Measurements from ENCODE around the gene IL6R. TPM values are rescaled to one million over a fixed set of nuclear protein-coding genes. Genes with fewer than 3 reads are reported as not detected.

IL6R gene
- total RNA-seq, 4 donors from 2014 or later = 271 to 435 (median 367) TPM

- H3K36me3 ChIP-seq = no peaks in the 10 kb centered on the region
- H3K9me3 ChIP-seq = no peaks in the 10 kb centered on the region
- no peak overlapping the region for H3K4me3 ChIP-seq
- in situ Hi-C loops (cut with MboI; ENCODE audit: low sequenced_read_pairs in 4 of 4) (loop anchor here (5.0 to 10.0 kb wide), 2 partner anchors 65 to 72 kb away; no protein-coding TSS in a partner anchor), intact Hi-C loops (cut with DNase I; ENCODE audit: low total_unique reads) (loop anchor here (1.0 to 5.0 kb wide), 3 partner anchors 66 to 607 kb away; no protein-coding TSS in a partner anchor)
- no peak overlapping the region for H3K27ac ChIP-seq
- ATAC-seq (peak; percentile 87 to 95), DNase-seq (peak in 1 of 2 donors; percentile 52)
- no peaks in the 10 kb centered on the region for H3K27me3 ChIP-seq
- TF ChIP-seq CTCF (IDR thresholded peaks at IDR 0.05 in 4 of 5, conservative IDR thresholded peaks at IDR 0.05 in 1 of 5) (peak; percentile 79 to 94 (median 88)), POLR2A (IDR thresholded peaks at IDR 0.05) (no peak)
- H3K4me1 ChIP-seq = peaks cover 0 to 11% of the 10 kb centered on the region in 2 donors
Observed at GRCh38 chr1:154479764-154480421, 74.8 kb downstream of the IL6R start.

GRCh38 chr1:154481053-154481452, 75.9 kb downstream of the IL6R start:
- DNase-seq (no peak), ATAC-seq (no peak)
- H3K4me3 ChIP-seq = no peak overlapping the region
- no peaks in the 10 kb centered on the region for H3K9me3 ChIP-seq
- H3K27me3 ChIP-seq = no peaks in the 10 kb centered on the region
- peaks cover 3 to 20% of the 10 kb centered on the region in 2 donors for H3K4me1 ChIP-seq
- no peaks in the 10 kb centered on the region for H3K36me3 ChIP-seq
- peak overlapping the region in 2 of 4 donors; percentile 33 to 42 for H3K27ac ChIP-seq
- intact Hi-C loops (cut with DNase I; ENCODE audit: low total_unique reads) (no loop called here), in situ Hi-C loops (cut with MboI; ENCODE audit: low sequenced_read_pairs in 4 of 4) (loop anchor here (5.0 to 10.0 kb wide), 2 partner anchors 64 to 71 kb away; no protein-coding TSS in a partner anchor)
- TF ChIP-seq POLR2A (IDR thresholded peaks at IDR 0.05) = no peak
- no peak for TF ChIP-seq CTCF (IDR thresholded peaks at IDR 0.05 in 4 of 5, conservative IDR thresholded peaks at IDR 0.05 in 1 of 5)

GRCh38 chr1:154483941-154484803, 79.0 kb downstream of the IL6R start:
- Histone ChIP-seq H3K4me3 (no peak overlapping the region), H3K4me1 (peaks cover 8 to 28% of the 10 kb centered on the region in 2 donors), H3K36me3 (no peaks in the 10 kb centered on the region), H3K27ac (peak overlapping the region; percentile 32 to 74 (median 57)), H3K9me3 (no peaks in the 10 kb centered on the region), H3K27me3 (no peaks in the 10 kb centered on the region)
- DNase-seq (no peak), ATAC-seq (peak; percentile 30 to 34)
- no peak for TF ChIP-seq POLR2A (IDR thresholded peaks at IDR 0.05)
- in situ Hi-C loops (cut with MboI; ENCODE audit: low sequenced_read_pairs in 4 of 4) = loop anchor here (5.0 to 10.0 kb wide), 2 partner anchors 61 to 68 kb away; no protein-coding TSS in a partner anchor
- intact Hi-C loops (cut with DNase I; ENCODE audit: low total_unique reads) = no loop called here

GRCh38 chr1:154485106-154485505, 80.0 kb downstream of the IL6R start:
- ATAC-seq (peak; percentile 62 to 80), DNase-seq (peak in 1 of 2 donors; percentile 39)
- no peak for TF ChIP-seq CTCF (IDR thresholded peaks at IDR 0.05 in 4 of 5, conservative IDR thresholded peaks at IDR 0.05 in 1 of 5)
- no peak for TF ChIP-seq POLR2A (IDR thresholded peaks at IDR 0.05)
- in situ Hi-C loops (cut with MboI; ENCODE audit: low sequenced_read_pairs in 4 of 4) (loop anchor here in 3 of 4 donors (10.0 kb wide), 1 partner anchor 60 kb away; no protein-coding TSS in a partner anchor), intact Hi-C loops (cut with DNase I; ENCODE audit: low total_unique reads) (loop anchor here (5.0 kb wide), 1 partner anchor 37 kb away; no protein-coding TSS in a partner anchor)
- peak overlapping the region; percentile 32 to 74 (median 57) for H3K27ac ChIP-seq
- no peak overlapping the region for H3K4me3 ChIP-seq
- no peaks in the 10 kb centered on the region for H3K9me3 ChIP-seq
- no peaks in the 10 kb centered on the region for H3K36me3 ChIP-seq
- H3K27me3 ChIP-seq = no peaks in the 10 kb centered on the region
- peaks cover 8 to 28% of the 10 kb centered on the region in 2 donors for H3K4me1 ChIP-seq
